ENCODE results near the gene GSN. TPM values are rescaled to one million over a fixed set of nuclear protein-coding genes. Genes with fewer than 3 reads are reported as not detected.
A peak's percentile ranks its signal among the peaks of the same experiment; 100 is the strongest.

The GSN gene
- total RNA-seq, 2 donors from 2014 or later, result 328 to 753 TPM

DNA sequence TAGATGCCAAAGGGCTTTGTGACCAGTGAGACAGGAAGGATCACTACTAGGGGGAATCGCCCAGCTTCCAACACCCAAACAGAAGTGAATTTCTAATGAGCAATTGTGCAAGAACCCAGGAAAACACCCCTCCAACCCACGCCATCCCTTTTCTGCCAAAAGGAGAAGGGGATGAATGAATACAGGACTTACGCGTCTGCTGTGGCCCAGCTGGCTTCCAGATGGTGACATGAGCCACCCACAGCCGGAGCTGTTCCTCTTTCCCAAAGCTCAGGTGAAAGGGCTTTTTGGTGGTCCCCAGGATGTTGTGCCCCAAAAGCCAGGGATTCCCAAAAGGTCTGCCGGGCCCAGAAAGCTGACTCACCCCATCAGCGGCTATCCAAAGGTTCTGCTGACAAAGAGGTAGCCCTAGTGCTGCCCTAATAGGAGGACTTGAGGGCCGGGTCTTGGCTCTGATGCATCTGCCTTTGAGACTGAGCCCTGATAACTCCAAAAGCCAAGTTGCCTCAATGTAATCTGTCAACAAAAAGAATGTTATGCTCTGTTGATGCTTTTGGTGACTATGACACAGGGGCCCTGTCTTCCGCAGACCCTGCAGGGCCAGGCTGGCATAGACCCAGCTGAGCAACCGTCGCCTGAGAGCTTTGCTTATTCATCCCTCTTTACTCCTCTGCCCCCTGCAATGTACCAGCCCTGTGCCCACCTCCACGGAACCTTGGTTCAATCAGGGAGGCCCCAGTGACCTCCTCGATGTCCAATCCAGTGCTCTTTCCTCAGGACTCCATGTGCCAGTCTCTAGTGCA lies 14.5 kb downstream of the GSN start:
- H3K27ac ChIP-seq, result peak overlapping the region; percentile 83 to 99 (median 92)
- peak; percentile 33 to 75 (median 43) for DNase-seq
- ATAC-seq, result no peak
- WGBS, 2 donors, result 57 to 83% methylated on average over 7 to 13 of the region's 13 CpGs
- intact Hi-C loops (cut with DNase I), result no loop called here
- no peaks in the 10 kb centered on the region for H3K9me3 ChIP-seq
- peaks cover 70% of the 10 kb centered on the region for H3K4me1 ChIP-seq
- H3K4me3 ChIP-seq, result no peak overlapping the region
- TF ChIP-seq CTCF (IDR thresholded peaks at IDR 0.05) (no peak), POLR2A (IDR thresholded peaks at IDR 0.05) (no peak)
- no peaks in the 10 kb centered on the region for H3K27me3 ChIP-seq
- H3K36me3 ChIP-seq (replicated peaks in 1 of 2; ENCODE audit: insufficient read depth in 1 of 2, low read depth in 2 of 2), result no peaks in the 10 kb centered on the region

GRCh38 chr9:121283080-121283398 lies 15.1 kb downstream of the GSN start:
- Histone ChIP-seq H3K9me3 (no peaks in the 10 kb centered on the region), H3K4me3 (no peak overlapping the region), H3K36me3 (replicated peaks in 1 of 2; ENCODE audit: insufficient read depth in 1 of 2, low read depth in 2 of 2) (no peaks in the 10 kb centered on the region), H3K4me1 (peaks cover 76% of the 10 kb centered on the region), H3K27me3 (no peaks in the 10 kb centered on the region), H3K27ac (peak overlapping the region; percentile 83 to 99 (median 92))
- TF ChIP-seq POLR2A (IDR thresholded peaks at IDR 0.05) (no peak), CTCF (IDR thresholded peaks at IDR 0.05) (no peak)
- WGBS, 2 donors, result 69 to 90% methylated on average over 2 of the region's 2 CpGs
- DNase-seq (no peak), ATAC-seq (no peak)
- intact Hi-C loops (cut with DNase I), result no loop called here

DNA sequence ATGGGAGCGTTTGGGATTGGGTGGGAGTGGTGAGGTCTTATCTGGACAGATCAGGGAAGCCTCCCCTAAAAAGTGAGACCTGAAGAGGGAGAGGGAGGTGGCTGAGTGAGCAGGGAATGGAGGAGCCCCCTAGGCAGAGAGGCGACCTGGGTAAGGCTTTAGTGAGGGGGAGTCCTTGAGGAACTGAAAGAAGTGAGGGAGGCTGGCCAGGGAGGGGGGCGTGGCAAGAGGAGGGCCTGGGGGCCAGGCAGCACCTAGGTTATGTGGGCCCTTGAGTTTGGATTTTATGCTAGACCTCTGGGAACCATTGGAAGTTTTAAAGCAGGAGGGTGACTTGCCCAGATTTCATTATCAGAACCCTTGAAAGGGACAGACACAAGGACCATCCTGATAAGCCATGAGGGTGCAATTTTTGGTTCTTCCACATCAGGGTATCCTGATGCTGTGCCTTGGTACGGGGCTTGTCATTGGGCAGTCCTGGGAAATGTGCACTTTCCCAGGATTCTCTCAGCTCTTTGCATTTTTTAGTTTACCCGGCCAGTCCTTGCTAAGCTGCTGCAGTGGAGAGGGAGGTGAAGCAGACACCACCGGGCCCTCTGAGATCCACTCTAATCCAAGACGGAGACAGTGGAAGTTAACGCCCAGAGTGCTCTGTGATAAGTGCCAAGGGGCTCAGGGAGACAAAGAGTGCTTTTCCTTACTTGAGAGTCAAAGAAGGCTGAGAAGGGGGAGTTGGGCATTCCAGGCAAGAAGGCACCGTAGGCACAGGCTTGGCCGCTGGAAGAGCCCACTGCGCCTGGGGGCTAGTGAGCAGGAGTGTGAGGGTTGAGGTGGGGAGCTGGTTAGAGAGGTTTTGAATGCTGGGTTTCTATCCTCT lies 16.1 kb downstream of the GSN start:
- TF ChIP-seq CTCF (IDR thresholded peaks at IDR 0.05), result no peak
- no peak for TF ChIP-seq POLR2A (IDR thresholded peaks at IDR 0.05)
- peaks cover 77% of the 10 kb centered on the region for H3K4me1 ChIP-seq
- DNase-seq (no peak), ATAC-seq (no peak)
- WGBS, 2 donors, result 75 to 82% methylated on average over 11 of the region's 11 CpGs
- no peaks in the 10 kb centered on the region for H3K36me3 ChIP-seq (replicated peaks in 1 of 2; ENCODE audit: insufficient read depth in 1 of 2, low read depth in 2 of 2)
- intact Hi-C loops (cut with DNase I), result no loop called here
- H3K4me3 ChIP-seq, result no peak overlapping the region
- no peaks in the 10 kb centered on the region for H3K9me3 ChIP-seq
- H3K27me3 ChIP-seq, result no peaks in the 10 kb centered on the region
- H3K27ac ChIP-seq, result peak overlapping the region; percentile 1 to 93 (median 88)

GRCh38 chr9:121284733-121285451 lies 16.9 kb downstream of the GSN start:
- 87 to 93% methylated on average over 9 of the region's 9 CpGs for WGBS, 2 donors
- ATAC-seq, result no peak
- intact Hi-C loops (cut with DNase I), result no loop called here
- no peaks in the 10 kb centered on the region for H3K36me3 ChIP-seq (replicated peaks in 1 of 2; ENCODE audit: insufficient read depth in 1 of 2, low read depth in 2 of 2)
- H3K27me3 ChIP-seq, result no peaks in the 10 kb centered on the region
- H3K9me3 ChIP-seq, result no peaks in the 10 kb centered on the region
- H3K27ac ChIP-seq, result peak overlapping the region; percentile 1 to 93 (median 88)
- TF ChIP-seq CTCF (IDR thresholded peaks at IDR 0.05) (no peak), POLR2A (IDR thresholded peaks at IDR 0.05) (no peak)
- DNase-seq, result no peak
- peaks cover 81% of the 10 kb centered on the region for H3K4me1 ChIP-seq
- H3K4me3 ChIP-seq, result no peak overlapping the region
